ENCODE data around the gene TMC5.
A peak's percentile ranks its signal among the peaks of the same experiment; 100 is the strongest.

The TMC5 gene

DNA sequence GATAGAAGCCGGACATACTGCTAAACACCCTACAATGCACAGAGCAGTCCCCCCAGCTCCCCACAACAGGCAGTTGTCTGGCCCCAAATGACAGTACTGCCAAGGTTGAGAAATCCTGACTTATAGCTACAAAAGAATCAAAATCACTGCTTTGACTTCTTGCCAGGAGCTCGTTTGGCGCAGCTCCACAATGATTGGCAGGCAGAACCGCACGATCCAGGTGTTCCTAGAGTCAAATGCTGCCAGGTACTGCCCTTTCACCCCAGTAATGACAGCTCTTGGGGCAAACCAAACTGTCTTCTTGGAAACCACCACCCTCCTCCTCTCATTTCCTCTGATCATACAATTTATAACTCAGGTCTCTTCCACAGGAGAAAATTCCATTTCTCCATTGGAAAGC, 2.2 kb upstream of the TMC5 start:
- H4K91ac ChIP-seq (ENCODE audit: low read depth, low read length), result no peak overlapping the region
- no peak overlapping the region for H3K18ac ChIP-seq (ENCODE audit: low read length)
- no peak overlapping the region for H3K4me3 ChIP-seq (ENCODE audit: low read depth, low read length)
- H3K27me3 ChIP-seq (ENCODE audit: insufficient read depth, low read length), result no peaks in the 10 kb centered on the region
- no peak overlapping the region for H2BK12ac ChIP-seq (ENCODE audit: low read length)
- no peak overlapping the region for H3K23ac ChIP-seq (ENCODE audit: low read length)
- no peaks in the 10 kb centered on the region for H3K36me3 ChIP-seq (ENCODE audit: control insufficient read depth in 1 of 2, insufficient read depth in 2 of 2, low read length in 2 of 2)
- H2BK120ac ChIP-seq (ENCODE audit: insufficient read depth, low read length, poor library complexity), result no peak overlapping the region
- DNase-seq, result no peak
- no peak overlapping the region for H3K9ac ChIP-seq (ENCODE audit: low read length)
- H2BK5ac ChIP-seq (ENCODE audit: low read depth, low read length, poor library complexity), result no peak overlapping the region
- no peak overlapping the region for H4K8ac ChIP-seq (ENCODE audit: low read depth, low read length)
- H3K79me1 ChIP-seq (ENCODE audit: low read length), result no peaks in the 10 kb centered on the region
- H3K14ac ChIP-seq (ENCODE audit: low read length), result no peak overlapping the region
- H3K4me1 ChIP-seq (ENCODE audit: control insufficient read depth in 1 of 2, insufficient read depth in 2 of 2, low read length in 2 of 2), result peaks cover 5 to 6% of the 10 kb centered on the region in 2 experiments
- no peak overlapping the region for H2AFZ ChIP-seq (ENCODE audit: insufficient read depth, low read length, poor library complexity)
- WGBS (ENCODE audit: extremely low coverage, insufficient coverage, insufficient read length), result no CpG with 5 or more reads among the region's 5 CpGs
- no peak overlapping the region for H3K4me2 ChIP-seq (ENCODE audit: low read length)
- no peak overlapping the region for H4K12ac ChIP-seq (ENCODE audit: low read depth, low read length)
- no peaks in the 10 kb centered on the region for H3K79me2 ChIP-seq (ENCODE audit: control insufficient read depth, insufficient read depth, low read length, poor library complexity)
- H3K27ac ChIP-seq (ENCODE audit: low read depth, low read length), result no peak overlapping the region
- no peak overlapping the region for H3K4ac ChIP-seq (ENCODE audit: low read depth, low read length)
- H3K9me3 ChIP-seq (ENCODE audit: insufficient read depth, low read depth, low read length), result no peaks in the 10 kb centered on the region
- H2AK5ac ChIP-seq (ENCODE audit: low read length), result no peak overlapping the region

- Histone ChIP-seq H2BK5ac (ENCODE audit: low read depth, low read length, poor library complexity) (no peak overlapping the region), H3K4me1 (ENCODE audit: control insufficient read depth in 1 of 2, insufficient read depth in 2 of 2, low read length in 2 of 2) (peaks cover 2 to 5% of the 10 kb centered on the region in 2 experiments), H3K4me3 (ENCODE audit: low read depth, low read length) (no peak overlapping the region), H3K79me2 (ENCODE audit: control insufficient read depth, insufficient read depth, low read length, poor library complexity) (no peaks in the 10 kb centered on the region), H3K27ac (ENCODE audit: low read depth, low read length) (no peak overlapping the region), H3K14ac (ENCODE audit: low read length) (no peak overlapping the region), H2BK120ac (ENCODE audit: insufficient read depth, low read length, poor library complexity) (no peak overlapping the region), H3K36me3 (ENCODE audit: control insufficient read depth in 1 of 2, insufficient read depth in 2 of 2, low read length in 2 of 2) (no peaks in the 10 kb centered on the region), H3K4ac (ENCODE audit: low read depth, low read length) (no peak overlapping the region), H4K91ac (ENCODE audit: low read depth, low read length) (no peak overlapping the region), H3K23ac (ENCODE audit: low read length) (no peak overlapping the region), H3K18ac (ENCODE audit: low read length) (no peak overlapping the region), H4K8ac (ENCODE audit: low read depth, low read length) (no peak overlapping the region), H3K4me2 (ENCODE audit: low read length) (no peak overlapping the region), H2AK5ac (ENCODE audit: low read length) (no peak overlapping the region), H3K79me1 (ENCODE audit: low read length) (no peaks in the 10 kb centered on the region), H3K9me3 (ENCODE audit: insufficient read depth, low read depth, low read length) (no peaks in the 10 kb centered on the region), H3K9ac (ENCODE audit: low read length) (no peak overlapping the region), H3K27me3 (ENCODE audit: insufficient read depth, low read length) (no peaks in the 10 kb centered on the region), H2AFZ (ENCODE audit: insufficient read depth, low read length, poor library complexity) (no peak overlapping the region), H4K12ac (ENCODE audit: low read depth, low read length) (no peak overlapping the region), H2BK12ac (ENCODE audit: low read length) (no peak overlapping the region)
- peak; percentile 66 to 70 for DNase-seq
- WGBS (ENCODE audit: extremely low coverage, insufficient coverage, insufficient read length), result no CpG with 5 or more reads among the region's 2 CpGs
Measured at GRCh38 chr16:19415918-19416317, 1.8 kb upstream of the TMC5 start.

DNA sequence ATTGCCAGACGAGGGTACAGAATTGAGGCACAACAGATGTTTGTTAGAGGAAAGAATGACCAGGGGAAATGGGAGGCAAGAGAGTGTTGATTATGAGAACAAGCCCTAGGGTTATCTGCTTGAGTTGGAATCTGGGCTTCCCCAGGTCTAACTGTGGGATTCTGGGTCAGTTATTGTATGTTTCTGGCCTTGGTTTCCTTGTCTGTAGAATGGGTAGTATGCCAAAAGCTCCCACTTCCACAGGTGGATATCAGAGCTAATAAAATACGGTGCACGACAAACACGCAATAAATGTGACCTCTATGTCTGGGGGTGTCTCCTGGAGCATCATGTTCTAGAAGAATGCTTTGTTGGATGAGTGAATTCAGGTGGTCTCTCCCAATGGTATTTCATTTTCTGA, 517 bp downstream of the TMC5 start:
- no peak overlapping the region for H3K18ac ChIP-seq (ENCODE audit: low read length)
- no peaks in the 10 kb centered on the region for H3K79me2 ChIP-seq (ENCODE audit: control insufficient read depth, insufficient read depth, low read length, poor library complexity)
- H4K8ac ChIP-seq (ENCODE audit: low read depth, low read length), result no peak overlapping the region
- H4K91ac ChIP-seq (ENCODE audit: low read depth, low read length), result no peak overlapping the region
- no peak overlapping the region for H3K9ac ChIP-seq (ENCODE audit: low read length)
- H3K4me3 ChIP-seq (ENCODE audit: low read depth, low read length), result no peak overlapping the region
- H3K4me2 ChIP-seq (ENCODE audit: low read length), result no peak overlapping the region
- H3K79me1 ChIP-seq (ENCODE audit: low read length), result no peaks in the 10 kb centered on the region
- peaks cover 0 to 5% of the 10 kb centered on the region in 2 experiments for H3K4me1 ChIP-seq (ENCODE audit: control insufficient read depth in 1 of 2, insufficient read depth in 2 of 2, low read length in 2 of 2)
- H3K23ac ChIP-seq (ENCODE audit: low read length), result no peak overlapping the region
- H3K27ac ChIP-seq (ENCODE audit: low read depth, low read length), result no peak overlapping the region
- H4K12ac ChIP-seq (ENCODE audit: low read depth, low read length), result no peak overlapping the region
- H3K27me3 ChIP-seq (ENCODE audit: insufficient read depth, low read length), result no peaks in the 10 kb centered on the region
- H3K4ac ChIP-seq (ENCODE audit: low read depth, low read length), result no peak overlapping the region
- no peak overlapping the region for H2BK5ac ChIP-seq (ENCODE audit: low read depth, low read length, poor library complexity)
- no peak for DNase-seq
- H2BK12ac ChIP-seq (ENCODE audit: low read length), result no peak overlapping the region
- H3K9me3 ChIP-seq (ENCODE audit: insufficient read depth, low read depth, low read length), result no peaks in the 10 kb centered on the region
- H2AFZ ChIP-seq (ENCODE audit: insufficient read depth, low read length, poor library complexity), result no peak overlapping the region
- H3K14ac ChIP-seq (ENCODE audit: low read length), result no peak overlapping the region
- WGBS (ENCODE audit: extremely low coverage, insufficient coverage, insufficient read length), result no CpG with 5 or more reads among the region's 4 CpGs
- no peak overlapping the region for H2BK120ac ChIP-seq (ENCODE audit: insufficient read depth, low read length, poor library complexity)
- H2AK5ac ChIP-seq (ENCODE audit: low read length), result no peak overlapping the region
- H3K36me3 ChIP-seq (ENCODE audit: control insufficient read depth in 1 of 2, insufficient read depth in 2 of 2, low read length in 2 of 2), result no peaks in the 10 kb centered on the region

DNA sequence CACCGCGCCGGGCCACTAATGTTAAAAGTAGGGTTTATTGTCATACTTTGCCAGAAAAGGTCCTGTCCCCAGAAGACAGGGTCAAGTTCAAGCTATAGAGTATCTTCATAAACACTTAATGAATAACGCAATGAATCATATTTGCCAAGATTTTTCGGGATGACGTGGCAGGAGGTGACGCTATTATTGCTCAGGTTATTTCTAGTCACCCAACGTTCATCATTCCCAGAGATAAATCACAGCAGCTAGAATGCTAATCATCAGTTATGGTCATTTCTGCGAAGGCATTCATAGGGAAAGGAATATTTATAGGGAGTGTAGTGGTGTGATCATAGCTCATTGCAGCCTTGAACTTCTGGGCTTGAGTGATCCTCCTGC, 2.0 kb downstream of the TMC5 start:
- Histone ChIP-seq H3K27me3 (ENCODE audit: insufficient read depth, low read length) (no peaks in the 10 kb centered on the region), H3K23ac (ENCODE audit: low read length) (no peak overlapping the region), H3K9me3 (ENCODE audit: insufficient read depth, low read depth, low read length) (no peaks in the 10 kb centered on the region), H2AK5ac (ENCODE audit: low read length) (no peak overlapping the region), H3K14ac (ENCODE audit: low read length) (no peak overlapping the region), H3K4me2 (ENCODE audit: low read length) (no peak overlapping the region), H2AFZ (ENCODE audit: insufficient read depth, low read length, poor library complexity) (no peak overlapping the region), H2BK5ac (ENCODE audit: low read depth, low read length, poor library complexity) (no peak overlapping the region), H3K4me1 (ENCODE audit: control insufficient read depth in 1 of 2, insufficient read depth in 2 of 2, low read length in 2 of 2) (peaks cover 0 to 5% of the 10 kb centered on the region in 2 experiments), H3K36me3 (ENCODE audit: control insufficient read depth in 1 of 2, insufficient read depth in 2 of 2, low read length in 2 of 2) (no peaks in the 10 kb centered on the region), H2BK120ac (ENCODE audit: insufficient read depth, low read length, poor library complexity) (no peak overlapping the region), H4K91ac (ENCODE audit: low read depth, low read length) (no peak overlapping the region), H4K12ac (ENCODE audit: low read depth, low read length) (no peak overlapping the region), H2BK12ac (ENCODE audit: low read length) (no peak overlapping the region), H3K27ac (ENCODE audit: low read depth, low read length) (no peak overlapping the region), H3K4ac (ENCODE audit: low read depth, low read length) (no peak overlapping the region), H3K4me3 (ENCODE audit: low read depth, low read length) (no peak overlapping the region), H3K9ac (ENCODE audit: low read length) (no peak overlapping the region), H3K79me2 (ENCODE audit: control insufficient read depth, insufficient read depth, low read length, poor library complexity) (no peaks in the 10 kb centered on the region), H3K18ac (ENCODE audit: low read length) (no peak overlapping the region), H4K8ac (ENCODE audit: low read depth, low read length) (no peak overlapping the region), H3K79me1 (ENCODE audit: low read length) (no peaks in the 10 kb centered on the region)
- DNase-seq, result no peak
- WGBS (ENCODE audit: extremely low coverage, insufficient coverage, insufficient read length), result no CpG with 5 or more reads among the region's 9 CpGs
